ENCODE data around the gene KRTAP27-1. TPM values are rescaled to one million over a fixed set of nuclear protein-coding genes. Genes with fewer than 3 reads are reported as not detected.

The KRTAP27-1 gene
- total and polyA plus RNA-seq, 2 of the 8 experiments (the other 6 are each of a cell fraction or from before 2014, with no cell fraction given) = not detected

DNA sequence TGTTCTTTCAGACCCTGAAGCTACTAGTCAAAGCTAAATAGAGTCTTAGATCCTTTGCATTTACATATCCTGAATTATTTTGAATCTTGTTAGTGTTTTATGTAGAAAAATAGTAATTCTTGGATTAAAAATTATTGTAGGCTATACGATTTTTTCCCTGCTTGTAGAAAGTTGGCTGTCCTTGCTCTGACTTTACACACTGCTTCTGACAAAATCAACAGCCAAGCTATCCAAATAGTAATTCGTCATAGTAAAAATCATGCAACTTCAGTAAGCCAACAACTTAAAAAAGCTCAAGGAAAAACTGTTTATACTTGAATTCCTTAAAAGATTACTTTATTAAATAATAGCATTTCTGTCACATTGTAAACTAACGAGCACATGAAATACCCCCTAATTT lies 18.4 kb upstream of the KRTAP27-1 start:
- H3K23ac ChIP-seq (ENCODE audit: insufficient read length) = no peak overlapping the region
- no peak overlapping the region for H2AK5ac ChIP-seq (ENCODE audit: low read depth, low read length)
- no peak overlapping the region for H2BK20ac ChIP-seq (ENCODE audit: low read length)
- no peaks in the 10 kb centered on the region for H3K36me3 ChIP-seq (ENCODE audit: control insufficient read depth in 2 of 4, insufficient read depth in 4 of 4, low read length in 3 of 4)
- H2BK120ac ChIP-seq (replicated peaks; ENCODE audit: low read depth, low read length) = no peak overlapping the region
- no peak overlapping the region for H2BK5ac ChIP-seq (ENCODE audit: low read depth, low read length)
- no peak overlapping the region for H3K4me2 ChIP-seq (ENCODE audit: insufficient read depth in 1 of 2, low read depth in 2 of 2, low read length in 2 of 2)
- no peaks in the 10 kb centered on the region for H3K79me2 ChIP-seq (ENCODE audit: control insufficient read depth in 1 of 2, insufficient read depth in 2 of 2, low read length in 2 of 2)
- H3K14ac ChIP-seq (ENCODE audit: insufficient read length) = no peak overlapping the region
- no peak overlapping the region for H3K9ac ChIP-seq (replicated peaks in 1 of 4; ENCODE audit: extremely low read depth in 1 of 4, low read depth in 3 of 4, low read length in 3 of 4)
- H3K79me1 ChIP-seq (ENCODE audit: low read depth, low read length) = no peaks in the 10 kb centered on the region
- no peaks in the 10 kb centered on the region for H3K23me2 ChIP-seq (ENCODE audit: low read depth, low read length)
- H4K20me1 ChIP-seq (replicated peaks in 1 of 2; ENCODE audit: control insufficient read depth in 1 of 2, insufficient read depth in 2 of 2, low read length in 2 of 2) = no peaks in the 10 kb centered on the region
- H4K91ac ChIP-seq (replicated peaks; ENCODE audit: insufficient read length, low read length) = no peak overlapping the region
- FAIRE-seq = no peak
- no peak overlapping the region for H3K4ac ChIP-seq (replicated peaks; ENCODE audit: insufficient read length, low read depth, low read length)
- H4K5ac ChIP-seq (ENCODE audit: insufficient read length, low read depth, low read length) = no peak overlapping the region
- H3K4me3 ChIP-seq (ENCODE audit: extremely low read depth in 1 of 4, insufficient read depth in 2 of 4, low read depth in 3 of 4, low read length in 4 of 4) = no peak overlapping the region
- no peak overlapping the region for H2AFZ ChIP-seq (ENCODE audit: low read length)
- H3K18ac ChIP-seq (ENCODE audit: extremely low read depth, low read length) = no peak overlapping the region
- WGBS, 2 experiments (ENCODE audit: extremely low coverage in 1 of 2, insufficient coverage in 1 of 2, insufficient read length in 1 of 2, insufficient replicate concordance in 2 of 2, low coverage in 1 of 2, low lambda C conversion rate in 2 of 2, missing lambda C conversion rate in 1 of 2) = 79% methylated on average over 3 of the region's 3 CpGs; no CpG with 5 or more reads in 1 of the 2 experiments
- no peaks in the 10 kb centered on the region for H3K9me3 ChIP-seq (ENCODE audit: insufficient read depth in 2 of 2, low read depth in 1 of 2, low read length in 1 of 2)
- no peak for DNase-seq (ENCODE audit: low read depth in 1 of 2, low spot score in 2 of 2)
- no peak overlapping the region for H2BK12ac ChIP-seq (ENCODE audit: low read depth, low read length)
- H3K27ac ChIP-seq (ENCODE audit: low read depth, low read length) = no peak overlapping the region
- ChIA-PET CTCF (ENCODE audit: partially characterized antibody) (interaction anchor here (0.6 to 3.9 kb wide), 9 partner anchors 9 to 141 kb away, joined by 3 to 14 read pairs (median 4); partner anchors contain the start of gene KRTAP27-1), POLR2A (ENCODE audit: partially characterized antibody) (no interaction called here)
- no peak overlapping the region for H2BK15ac ChIP-seq (ENCODE audit: low read length)
- H3K27me3 ChIP-seq (replicated peaks in 1 of 4; ENCODE audit: control insufficient read depth in 3 of 4, extremely low read depth in 1 of 4, insufficient read depth in 3 of 4, low read length in 3 of 4) = no peaks in the 10 kb centered on the region
- peaks cover 0 to 2% (median 0%) of the 10 kb centered on the region in 4 experiments; a peak in 1 of 7 replicates for H3K4me1 ChIP-seq (replicated peaks in 1 of 4; ENCODE audit: control insufficient read depth in 3 of 4, insufficient read depth in 4 of 4, low read length in 3 of 4)
- no peak overlapping the region for H4K8ac ChIP-seq (ENCODE audit: extremely low read depth, insufficient read depth, low read length)
- H3K56ac ChIP-seq (replicated peaks; ENCODE audit: insufficient read length, low read depth, low read length) = no peak overlapping the region
- TF ChIP-seq CBX8 (IDR thresholded peaks at IDR 0.05; ENCODE audit: borderline replicate concordance, low read depth, low read length) (no peak), SIX5 (IDR thresholded peaks at IDR 0.05; ENCODE audit: low read depth, low read length) (no peak), RNF2 (IDR thresholded peaks at IDR 0.05; ENCODE audit: borderline replicate concordance, low read depth, low read length, missing control alignments, poor library complexity, severe bottlenecking) (no peak), SUZ12 (IDR thresholded peaks at IDR 0.05; ENCODE audit: low read length) (no peak), TEAD4 (IDR thresholded peaks at IDR 0.05; ENCODE audit: low read depth, low read length) (no peak), MAFK (IDR thresholded peaks at IDR 0.05; ENCODE audit: low read depth, low read length) (no peak), CREB1 (IDR thresholded peaks at IDR 0.05) (no peak), YY1 (IDR thresholded peaks at IDR 0.05; ENCODE audit: low read depth, low read length) (no peak), POU5F1 (IDR thresholded peaks at IDR 0.05; ENCODE audit: low read depth, low read length) (no peak), TBP (IDR thresholded peaks at IDR 0.05; ENCODE audit: low read depth, low read length) (no peak), PHF8 (conservative IDR thresholded peaks at IDR 0.05; ENCODE audit: low read depth, low read length) (no peak)
- TF ChIP-seq, protein P1, sequence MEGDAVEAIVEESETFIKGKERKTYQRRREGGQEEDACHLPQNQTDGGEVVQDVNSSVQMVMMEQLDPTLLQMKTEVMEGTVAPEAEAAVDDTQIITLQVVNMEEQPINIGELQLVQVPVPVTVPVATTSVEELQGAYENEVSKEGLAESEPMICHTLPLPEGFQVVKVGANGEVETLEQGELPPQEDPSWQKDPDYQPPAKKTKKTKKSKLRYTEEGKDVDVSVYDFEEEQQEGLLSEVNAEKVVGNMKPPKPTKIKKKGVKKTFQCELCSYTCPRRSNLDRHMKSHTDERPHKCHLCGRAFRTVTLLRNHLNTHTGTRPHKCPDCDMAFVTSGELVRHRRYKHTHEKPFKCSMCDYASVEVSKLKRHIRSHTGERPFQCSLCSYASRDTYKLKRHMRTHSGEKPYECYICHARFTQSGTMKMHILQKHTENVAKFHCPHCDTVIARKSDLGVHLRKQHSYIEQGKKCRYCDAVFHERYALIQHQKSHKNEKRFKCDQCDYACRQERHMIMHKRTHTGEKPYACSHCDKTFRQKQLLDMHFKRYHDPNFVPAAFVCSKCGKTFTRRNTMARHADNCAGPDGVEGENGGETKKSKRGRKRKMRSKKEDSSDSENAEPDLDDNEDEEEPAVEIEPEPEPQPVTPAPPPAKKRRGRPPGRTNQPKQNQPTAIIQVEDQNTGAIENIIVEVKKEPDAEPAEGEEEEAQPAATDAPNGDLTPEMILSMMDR (IDR thresholded peaks at IDR 0.05; ENCODE audit: control extremely low read depth in 1 of 3, insufficient read depth in 1 of 3, low read depth in 1 of 3, low read length in 3 of 3) = no peak

Data from H1 (cell line).